HEK293 (cell line): ENCODE data around the gene DNAH9.

Experiments used
- ZNF239 ChIP-seq: fragments of 450-650 bp; formaldehyde crosslinking; IDR thresholded peaks from 2 replicates; pipeline ENCODE4 v1.5.1; 2016; ENCODE audit warnings: missing biosample characterization, missing genetic modification characterization
- TF ChIP-seq, protein P1 (sequence below): fragments of 450-650 bp; formaldehyde crosslinking; IDR thresholded peaks from 2 replicates; pipeline ENCODE4 v1.5.1; 2016; ENCODE audit warnings: missing biosample characterization, missing genetic modification characterization

DNA sequence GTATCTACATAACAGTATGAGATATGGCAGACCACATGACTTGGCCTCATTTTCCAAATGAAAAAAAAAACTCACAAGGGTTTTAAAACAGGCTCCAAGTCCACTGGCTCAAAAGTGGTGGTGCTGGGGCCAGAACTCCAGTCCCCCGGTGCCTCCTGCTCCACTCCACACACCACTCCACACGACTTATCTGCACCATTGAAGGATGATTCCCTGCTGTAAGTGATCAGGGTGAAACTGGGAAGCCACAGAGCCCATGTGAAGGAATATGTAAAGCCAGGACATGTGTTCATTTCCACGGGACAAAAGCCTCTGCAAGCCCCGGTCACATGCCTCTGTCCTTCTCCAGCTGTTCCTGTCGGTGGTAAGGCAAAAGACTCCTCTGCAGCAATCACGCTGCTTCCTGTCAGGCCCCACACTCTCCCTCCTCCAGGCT, 301.8 kb downstream of the DNAH9 start:
- no peak for TF ChIP-seq ZNF239
- TF ChIP-seq, protein P1, sequence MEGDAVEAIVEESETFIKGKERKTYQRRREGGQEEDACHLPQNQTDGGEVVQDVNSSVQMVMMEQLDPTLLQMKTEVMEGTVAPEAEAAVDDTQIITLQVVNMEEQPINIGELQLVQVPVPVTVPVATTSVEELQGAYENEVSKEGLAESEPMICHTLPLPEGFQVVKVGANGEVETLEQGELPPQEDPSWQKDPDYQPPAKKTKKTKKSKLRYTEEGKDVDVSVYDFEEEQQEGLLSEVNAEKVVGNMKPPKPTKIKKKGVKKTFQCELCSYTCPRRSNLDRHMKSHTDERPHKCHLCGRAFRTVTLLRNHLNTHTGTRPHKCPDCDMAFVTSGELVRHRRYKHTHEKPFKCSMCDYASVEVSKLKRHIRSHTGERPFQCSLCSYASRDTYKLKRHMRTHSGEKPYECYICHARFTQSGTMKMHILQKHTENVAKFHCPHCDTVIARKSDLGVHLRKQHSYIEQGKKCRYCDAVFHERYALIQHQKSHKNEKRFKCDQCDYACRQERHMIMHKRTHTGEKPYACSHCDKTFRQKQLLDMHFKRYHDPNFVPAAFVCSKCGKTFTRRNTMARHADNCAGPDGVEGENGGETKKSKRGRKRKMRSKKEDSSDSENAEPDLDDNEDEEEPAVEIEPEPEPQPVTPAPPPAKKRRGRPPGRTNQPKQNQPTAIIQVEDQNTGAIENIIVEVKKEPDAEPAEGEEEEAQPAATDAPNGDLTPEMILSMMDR (tag by site-specific recombination): no peak
